GM12892 (cell line): ENCODE measurements around the gene MBNL1.

Source experiments
- DNase-seq: peaks from one replicate; pipeline ENCODE4 v3.0.0; 2011; ENCODE audit not compliant: insufficient read length
- FAIRE-seq: peaks from 2 replicates; lab custom pipeline; 2011; peaks lifted over from hg19 to GRCh38; lab: Jason Lieb, UNC
- POLR2A ChIP-seq: IDR thresholded peaks from 2 replicates; pipeline ENCODE4 v1.6.1; 2011; ENCODE audit warnings: low read depth, low read length, control low read depth
- POLR2AphosphoS5 ChIP-seq: IDR thresholded peaks from 2 replicates; pipeline ENCODE4 v1.6.1; 2011; ENCODE audit warnings: low read depth, low read length, control low read depth
- TAF1 ChIP-seq: IDR thresholded peaks from 2 replicates; pipeline ENCODE4 v1.6.1; 2011; ENCODE audit warnings: low read depth, mild to moderate bottlenecking, control low read depth, low read length, borderline replicate concordance

Gene MBNL1

GRCh38 chr3:152470893-152471292 is 202.2 kb downstream of the MBNL1 start:
- no peak for DNase-seq
- TF ChIP-seq POLR2A = no peak
- TF ChIP-seq POLR2AphosphoS5 = no peak
- no peak for TF ChIP-seq TAF1
- no peak for FAIRE-seq

- TF ChIP-seq POLR2AphosphoS5 (no peak; the same call in 1 of the 2 replicates), POLR2A (no peak)
- DNase-seq (no peak), FAIRE-seq (no peak)
Measured at GRCh38 chr3:152471814-152472671, 203.3 kb downstream of the MBNL1 start.

- FAIRE-seq (no peak), DNase-seq (no peak)
- TF ChIP-seq POLR2AphosphoS5 = no peak
- TF ChIP-seq POLR2A = peak; percentile 36; the same call in 1 of the 2 replicates
Measured at GRCh38 chr3:152472672-152472954, 203.9 kb downstream of the MBNL1 start.

- TF ChIP-seq POLR2A (no peak), POLR2AphosphoS5 (no peak), TAF1 (no peak)
- DNase-seq (no peak), FAIRE-seq (peak; percentile 72)
Measured at GRCh38 chr3:152474585-152474984, 205.9 kb downstream of the MBNL1 start.

- no peak for TF ChIP-seq TAF1
- no peak for TF ChIP-seq POLR2A
- no peak for TF ChIP-seq POLR2AphosphoS5
- no peak for FAIRE-seq
Measured at GRCh38 chr3:152477422-152477821, 208.7 kb downstream of the MBNL1 start.

GRCh38 chr3:152480282-152480953 is 211.7 kb downstream of the MBNL1 start:
- FAIRE-seq = peak; percentile 70
- no peak for TF ChIP-seq POLR2A
- TF ChIP-seq TAF1 = no peak
- no peak for TF ChIP-seq POLR2AphosphoS5
- DNase-seq = no peak

More at GRCh38 chr3:152477422-152477821, 208.7 kb downstream of the MBNL1 start:
- DNase-seq = no peak

- no peak for TF ChIP-seq POLR2AphosphoS5
- TF ChIP-seq POLR2A = no peak
- TF ChIP-seq TAF1 = no peak
- no peak for DNase-seq
- no peak for FAIRE-seq
Measured at GRCh38 chr3:152486364-152486763, 217.6 kb downstream of the MBNL1 start.

GRCh38 chr3:152488449-152488848 is 219.7 kb downstream of the MBNL1 start:
- FAIRE-seq (no peak), DNase-seq (no peak)
- TF ChIP-seq POLR2A (no peak), TAF1 (no peak), POLR2AphosphoS5 (no peak)

GRCh38 chr3:152491922-152492321 is 223.2 kb downstream of the MBNL1 start:
- FAIRE-seq = no peak
- no peak for DNase-seq
- no peak for TF ChIP-seq POLR2AphosphoS5
- TF ChIP-seq TAF1 = no peak
- no peak for TF ChIP-seq POLR2A

- FAIRE-seq = peak; percentile 9
- TF ChIP-seq POLR2AphosphoS5 = no peak
- TF ChIP-seq POLR2A = no peak
- no peak for TF ChIP-seq TAF1
Measured at GRCh38 chr3:152496286-152496685, 227.6 kb downstream of the MBNL1 start.

GRCh38 chr3:152496716-152497115 is 228.0 kb downstream of the MBNL1 start:
- TF ChIP-seq POLR2A (0 out of 2 replicates have a peak, but pooled peaks have one; percentile 40), POLR2AphosphoS5 (no peak)
- FAIRE-seq (peak; percentile 91), DNase-seq (no peak)

More at GRCh38 chr3:152496286-152496685, 227.6 kb downstream of the MBNL1 start:
- no peak for DNase-seq

- peak; percentile 38 for FAIRE-seq
- DNase-seq = no peak
- no peak for TF ChIP-seq TAF1
- TF ChIP-seq POLR2A = no peak
- no peak for TF ChIP-seq POLR2AphosphoS5
Measured at GRCh38 chr3:152497457-152497856, 228.7 kb downstream of the MBNL1 start.
